HG03571 (cell line): ENCODE measurements around the gene SEC11A.

Experiments used
- ATAC-seq: cut with Tn5 transposase; IDR thresholded peaks from one replicate; pipeline ENCODE4 v1.9.1; 2021; ENCODE audit not compliant: unreplicated experiment

SEC11A gene

GRCh38 chr15:84685304-84685703 is 30.6 kb downstream of the SEC11A start:
- ATAC-seq, result no peak

GRCh38 chr15:84684092-84684491 is 31.8 kb downstream of the SEC11A start:
- ATAC-seq, result no peak

GRCh38 chr15:84681831-84682230 is 34.1 kb downstream of the SEC11A start:
- ATAC-seq, result no peak

GRCh38 chr15:84671211-84671610 is 44.7 kb downstream of the SEC11A start:
- ATAC-seq, result no peak

DNA sequence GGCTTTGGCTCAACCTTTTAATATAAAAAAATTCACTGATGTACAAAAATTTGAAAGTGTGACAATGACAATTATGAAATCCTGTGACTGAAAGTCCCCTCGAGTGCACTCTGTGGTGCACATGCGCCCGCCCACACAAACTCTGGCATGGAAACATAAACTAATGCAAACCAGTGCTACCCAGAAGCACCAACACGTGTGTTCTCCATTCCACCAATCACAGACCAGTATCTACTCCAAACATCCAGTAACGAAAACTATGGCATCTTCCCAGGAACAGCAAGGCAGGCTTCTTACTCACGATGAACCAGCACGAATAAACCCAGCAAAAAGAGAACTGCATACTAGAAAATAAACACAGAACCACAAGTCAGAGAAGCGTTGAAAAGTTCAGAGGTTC is 46.2 kb downstream of the SEC11A start:
- no peak for ATAC-seq

DNA sequence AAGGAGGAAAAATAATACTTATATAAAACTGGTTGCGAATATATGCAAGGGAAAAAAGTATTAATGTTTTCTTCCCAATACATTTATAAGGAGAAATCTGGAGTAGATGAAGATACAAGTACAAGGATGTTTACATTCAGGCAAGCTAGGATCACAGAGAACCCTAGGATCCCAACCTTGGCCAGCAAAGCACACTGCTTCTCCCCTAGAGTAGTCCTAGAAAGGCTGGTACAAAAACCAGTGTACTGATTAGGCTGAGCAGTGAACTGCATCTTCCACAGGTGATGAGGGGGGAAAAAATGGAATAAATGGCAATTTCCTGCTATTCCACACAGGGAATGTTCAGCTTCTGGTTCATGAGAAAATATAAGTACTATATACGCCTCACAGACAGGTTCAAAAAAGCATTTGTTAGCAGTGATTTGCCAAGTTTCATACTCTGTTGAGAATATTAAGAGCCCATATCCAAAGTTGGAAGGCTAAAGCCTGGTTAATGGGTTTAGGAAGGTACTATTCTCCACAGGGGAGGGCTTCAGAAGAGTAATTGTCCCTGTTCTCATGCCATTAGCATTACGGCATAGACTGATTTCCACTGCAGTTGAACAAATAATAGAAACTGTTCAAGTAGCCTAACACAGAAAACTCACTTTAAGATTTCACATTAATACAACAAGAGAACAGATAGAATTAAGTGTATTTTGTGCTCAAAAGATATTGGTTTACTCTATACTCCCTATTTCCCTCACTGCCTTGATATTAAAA is 47.5 kb downstream of the SEC11A start:
- ATAC-seq, result no peak

GRCh38 chr15:84666373-84666772 is 49.6 kb downstream of the SEC11A start:
- no peak for ATAC-seq

GRCh38 chr15:84661001-84661400 is 54.9 kb downstream of the SEC11A start:
- no peak for ATAC-seq

DNA sequence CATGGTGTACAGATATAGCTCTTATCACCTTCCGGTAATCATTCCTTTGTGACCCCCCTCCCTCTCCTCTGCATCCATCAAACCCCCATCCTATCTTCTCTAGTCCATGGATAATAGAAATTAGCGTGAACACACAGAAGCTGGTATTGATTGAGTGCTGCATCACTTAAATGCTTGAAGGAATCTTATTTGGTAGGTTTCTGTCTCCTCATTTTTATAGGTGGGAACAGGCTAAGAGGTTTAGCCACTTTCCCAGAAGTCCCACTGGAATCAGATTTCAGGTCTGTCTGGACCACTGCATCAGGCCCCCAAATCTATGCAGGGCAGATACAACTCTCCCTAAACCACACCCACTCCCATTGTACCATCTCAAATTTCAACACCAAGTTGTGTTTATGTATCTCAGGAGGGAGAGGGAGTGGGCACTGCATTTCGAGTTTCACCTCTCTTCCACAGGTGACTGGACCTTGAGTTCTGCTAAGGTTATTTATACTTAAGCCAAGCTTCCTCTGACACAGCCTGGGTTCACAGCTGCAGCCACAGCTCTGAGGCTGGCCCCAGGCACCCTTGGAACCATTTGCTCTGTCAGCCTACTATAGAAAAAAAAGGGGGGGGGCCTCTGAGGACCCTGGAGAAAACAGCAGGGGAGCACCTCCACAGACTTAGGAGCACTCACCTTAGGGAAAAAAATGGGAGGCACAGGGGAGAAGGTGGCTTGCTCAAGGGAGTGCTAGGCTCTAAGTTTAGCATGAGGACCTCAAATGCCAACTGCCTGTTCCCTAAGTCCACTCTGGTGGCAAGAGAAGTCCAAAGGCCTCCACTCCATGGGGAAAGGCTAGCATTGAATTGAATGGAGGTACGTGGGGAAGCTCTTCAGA is 55.8 kb downstream of the SEC11A start:
- no peak for ATAC-seq

GRCh38 chr15:84658788-84659411 is 57.0 kb downstream of the SEC11A start:
- ATAC-seq, result no peak

- peak; percentile 64 for ATAC-seq
Observed at GRCh38 chr15:84658080-84658787, 57.7 kb downstream of the SEC11A start, which contains the start of gene NMB. NMB (minus strand) TSS chr15:84658199; CDS start chr15:84658152, 47 bp downstream.

DNA sequence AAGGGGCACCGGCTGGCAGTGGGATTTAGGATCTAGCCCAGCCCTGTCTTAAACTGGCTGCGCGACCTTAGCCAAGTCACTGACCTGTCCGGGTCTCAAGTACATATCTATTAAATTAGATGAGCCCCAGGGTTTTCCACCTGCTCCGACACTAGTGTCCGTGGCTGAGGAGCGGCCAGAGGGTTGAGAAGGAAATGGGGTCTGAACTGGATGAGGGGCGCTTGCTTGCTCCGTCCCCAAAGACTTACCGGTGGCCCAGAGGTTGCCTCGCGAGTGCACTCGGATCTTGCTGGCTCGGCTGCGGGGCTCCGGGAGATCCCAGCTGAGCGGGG is 58.2 kb downstream of the SEC11A start:
- ATAC-seq, result no peak

DNA sequence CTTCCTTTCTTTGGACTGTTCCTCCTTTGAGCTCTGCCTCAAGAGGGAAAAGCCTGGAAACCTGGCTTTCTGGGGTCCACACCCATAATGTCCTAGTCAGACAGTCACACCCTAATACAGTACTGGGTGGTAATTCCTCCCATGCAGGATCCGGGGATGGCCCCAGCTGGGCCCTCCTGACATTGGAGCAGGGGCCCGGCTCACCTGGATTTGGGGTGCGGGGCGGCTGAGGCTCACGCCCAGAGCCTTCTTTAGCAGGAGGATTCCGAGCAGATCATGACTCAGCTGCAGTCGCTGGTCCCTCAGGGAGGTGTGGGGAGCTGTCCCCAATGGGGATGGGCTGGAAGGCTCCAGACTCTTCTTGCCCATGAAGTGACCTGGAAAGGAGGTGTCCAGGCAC is 59.0 kb downstream of the SEC11A start:
- ATAC-seq, result no peak

GRCh38 chr15:84654689-84655453 is 61.1 kb downstream of the SEC11A start:
- ATAC-seq, result peak; percentile 33

DNA sequence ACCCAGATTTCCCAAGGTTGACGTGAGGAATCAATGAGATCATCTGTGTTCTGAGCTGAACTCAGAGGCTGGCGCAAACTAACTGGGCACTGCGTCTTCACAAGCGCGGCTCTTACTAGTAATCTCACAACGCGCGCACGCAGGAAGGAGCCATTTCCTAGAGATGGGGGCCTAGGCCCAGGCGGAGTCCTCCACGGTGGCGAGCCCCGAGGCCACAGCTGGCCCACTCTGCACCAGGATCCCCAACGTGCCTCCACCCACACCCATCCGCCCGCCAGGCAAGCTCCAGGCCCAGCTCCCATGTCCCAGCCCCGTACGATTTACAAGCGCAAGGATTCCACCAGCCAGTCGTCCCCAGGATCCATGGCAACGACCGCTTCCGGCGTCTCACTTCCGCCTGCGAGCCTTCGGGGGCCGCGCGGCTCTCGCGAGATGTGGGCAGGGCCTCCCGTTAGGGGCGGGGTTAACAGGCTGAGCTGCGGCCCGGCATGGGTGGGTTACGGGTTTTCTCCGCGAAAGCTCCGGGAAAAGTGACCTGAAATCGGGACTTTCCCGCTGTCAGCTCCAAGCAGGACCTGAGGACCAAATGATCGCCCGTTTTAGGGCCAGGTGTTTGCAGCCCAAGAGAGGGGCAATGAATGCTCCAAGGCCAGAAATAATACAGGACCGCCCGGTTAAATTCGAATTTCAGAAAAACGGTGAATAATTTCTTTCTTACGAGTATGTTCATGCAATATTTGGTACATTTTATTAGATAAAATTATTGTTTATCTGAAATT is 61.8 kb downstream of the SEC11A start, which contains the start of gene WDR73:
Gene WDR73 (minus strand): TSS at position 374 of the 779 bp plus-strand sequence. CDS start 9 bp downstream, at position 365.
- peak; percentile 85 for ATAC-seq

GRCh38 chr15:84653584-84653909 is 62.4 kb downstream of the SEC11A start:
- no peak for ATAC-seq

- no peak for ATAC-seq
Observed at GRCh38 chr15:84649706-84650105, 66.2 kb downstream of the SEC11A start.

- ATAC-seq, result no peak
Observed at GRCh38 chr15:84648539-84648938, 67.4 kb downstream of the SEC11A start.

- ATAC-seq, result no peak
Observed at GRCh38 chr15:84647726-84648125, 68.2 kb downstream of the SEC11A start.

DNA sequence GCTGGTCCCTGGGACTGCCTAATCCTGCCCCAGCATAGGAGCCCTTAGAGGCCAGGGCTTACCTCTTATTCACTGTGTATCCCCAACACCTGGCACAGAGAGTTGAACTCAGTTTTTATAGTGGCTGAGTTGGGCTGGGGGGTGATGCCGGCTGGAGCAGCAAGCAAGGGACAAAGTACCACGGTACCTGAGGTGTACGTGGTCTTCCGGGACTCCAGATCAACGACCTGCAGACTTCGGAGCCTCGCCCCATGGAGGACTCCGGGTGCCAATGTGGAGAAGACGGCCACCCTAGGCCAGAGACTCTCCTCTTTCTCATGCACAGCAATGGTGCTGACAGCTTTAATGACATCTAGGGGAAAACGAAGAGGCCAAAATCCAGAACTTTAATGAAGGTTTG is 69.9 kb downstream of the SEC11A start:
- no peak for ATAC-seq
